Subcutaneous adipose tissue (tissue), 4 donors: ENCODE measurements around the gene PTPRN2. TPM values are rescaled to one million over a fixed set of nuclear protein-coding genes. Genes with fewer than 3 reads are reported as not detected.

Source experiments
- total RNA-seq, 4 donors: library from RNA; depleted of rRNA; stranded (reverse); fragments of >200 nt; gene quantifications; one replicate each; pipeline ENCODE4 v1.1.0, GENCODE V29; 2016
- TF ChIP-seq, protein P1 (sequence below): fragments of 450-650 bp; IDR thresholded peaks from one replicate; pipeline ENCODE4 v1.5.1; 2016; ENCODE audit warnings: low read depth, mild to moderate bottlenecking, control low read depth, antibody characterized with exemption, moderate library complexity

Gene PTPRN2
- total RNA-seq, 4 donors from 2014 or later = 2.0 to 4.6 (median 3.7) TPM

DNA sequence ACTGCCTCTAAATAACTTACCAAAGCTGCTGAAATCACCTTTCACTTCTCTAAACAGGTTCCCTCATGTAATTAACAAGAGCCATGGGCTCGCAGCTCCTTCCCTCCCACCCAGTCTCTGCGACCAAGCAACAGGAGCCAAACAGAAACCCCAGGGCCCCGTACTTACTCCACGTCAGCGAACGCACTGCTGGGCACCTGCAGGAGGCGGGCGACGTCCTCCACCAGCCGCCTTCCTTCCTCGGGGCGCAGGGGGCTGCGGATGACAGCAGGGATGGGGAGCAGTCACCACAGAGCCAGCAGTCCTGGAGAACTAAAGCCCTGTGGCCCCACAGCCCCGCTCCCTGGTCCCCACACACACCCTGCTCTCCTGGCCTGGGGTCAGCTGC is 477.0 kb downstream of the PTPRN2 start:
- TF ChIP-seq, protein P1, sequence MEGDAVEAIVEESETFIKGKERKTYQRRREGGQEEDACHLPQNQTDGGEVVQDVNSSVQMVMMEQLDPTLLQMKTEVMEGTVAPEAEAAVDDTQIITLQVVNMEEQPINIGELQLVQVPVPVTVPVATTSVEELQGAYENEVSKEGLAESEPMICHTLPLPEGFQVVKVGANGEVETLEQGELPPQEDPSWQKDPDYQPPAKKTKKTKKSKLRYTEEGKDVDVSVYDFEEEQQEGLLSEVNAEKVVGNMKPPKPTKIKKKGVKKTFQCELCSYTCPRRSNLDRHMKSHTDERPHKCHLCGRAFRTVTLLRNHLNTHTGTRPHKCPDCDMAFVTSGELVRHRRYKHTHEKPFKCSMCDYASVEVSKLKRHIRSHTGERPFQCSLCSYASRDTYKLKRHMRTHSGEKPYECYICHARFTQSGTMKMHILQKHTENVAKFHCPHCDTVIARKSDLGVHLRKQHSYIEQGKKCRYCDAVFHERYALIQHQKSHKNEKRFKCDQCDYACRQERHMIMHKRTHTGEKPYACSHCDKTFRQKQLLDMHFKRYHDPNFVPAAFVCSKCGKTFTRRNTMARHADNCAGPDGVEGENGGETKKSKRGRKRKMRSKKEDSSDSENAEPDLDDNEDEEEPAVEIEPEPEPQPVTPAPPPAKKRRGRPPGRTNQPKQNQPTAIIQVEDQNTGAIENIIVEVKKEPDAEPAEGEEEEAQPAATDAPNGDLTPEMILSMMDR = no peak

DNA sequence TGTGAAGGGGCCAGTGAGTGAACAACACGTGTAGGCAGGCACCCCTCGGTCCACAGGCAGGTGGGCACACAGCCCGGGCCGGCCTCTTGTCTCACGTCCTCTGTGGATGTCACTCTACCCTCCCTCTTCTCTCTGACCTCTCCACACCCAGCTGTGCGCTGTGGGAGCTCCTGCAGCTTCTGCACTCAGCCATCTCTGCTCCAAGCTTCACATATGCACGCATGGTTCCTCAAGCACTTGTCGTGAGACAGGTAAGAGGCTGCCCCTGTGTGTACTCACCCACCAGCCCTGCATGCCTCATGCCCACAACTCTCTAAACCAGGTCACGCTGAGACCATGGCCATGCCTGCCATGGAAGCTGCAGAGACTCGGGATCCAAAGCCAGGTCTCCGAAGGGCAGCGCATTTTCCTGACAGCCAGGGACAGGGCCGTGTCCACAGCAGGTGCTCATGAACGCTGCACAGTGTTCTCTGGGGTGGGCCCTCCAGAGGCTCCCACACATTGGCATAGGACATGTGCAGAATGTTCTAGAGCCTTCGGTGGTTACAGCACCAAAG is 477.5 kb downstream of the PTPRN2 start:
- TF ChIP-seq, protein P1 = no peak

DNA sequence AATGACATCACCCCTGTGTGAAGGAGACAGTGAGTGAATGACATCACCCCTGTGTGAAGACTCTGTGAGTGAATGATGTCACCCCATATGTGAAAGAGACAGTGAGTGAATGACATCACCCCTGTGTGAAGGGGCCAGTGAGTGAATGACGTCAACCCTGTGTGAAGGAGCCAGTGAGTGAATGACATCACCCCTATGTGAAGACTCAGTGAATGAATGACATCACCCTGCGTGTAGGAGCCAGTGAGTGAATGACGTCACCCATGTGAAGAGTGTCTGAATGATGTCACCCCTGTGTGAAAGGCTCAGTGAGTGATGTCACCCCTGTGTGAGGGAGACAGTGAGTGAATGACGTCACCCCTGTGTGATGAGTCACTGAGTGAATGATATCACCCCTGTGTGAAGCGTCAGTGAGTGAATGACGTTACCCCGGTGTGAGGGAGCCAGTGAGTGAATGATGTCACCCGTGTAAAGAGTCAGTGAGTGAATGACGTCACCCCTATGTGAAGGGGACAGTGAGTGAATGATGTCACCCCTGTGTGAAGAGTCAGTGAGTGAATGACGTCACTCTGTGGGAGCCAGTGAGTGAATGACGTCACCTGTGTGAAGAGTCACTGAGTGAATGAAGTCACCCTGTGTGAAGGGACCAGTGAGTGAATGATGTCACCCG is 478.1 kb downstream of the PTPRN2 start:
- TF ChIP-seq, protein P1 = no peak

DNA sequence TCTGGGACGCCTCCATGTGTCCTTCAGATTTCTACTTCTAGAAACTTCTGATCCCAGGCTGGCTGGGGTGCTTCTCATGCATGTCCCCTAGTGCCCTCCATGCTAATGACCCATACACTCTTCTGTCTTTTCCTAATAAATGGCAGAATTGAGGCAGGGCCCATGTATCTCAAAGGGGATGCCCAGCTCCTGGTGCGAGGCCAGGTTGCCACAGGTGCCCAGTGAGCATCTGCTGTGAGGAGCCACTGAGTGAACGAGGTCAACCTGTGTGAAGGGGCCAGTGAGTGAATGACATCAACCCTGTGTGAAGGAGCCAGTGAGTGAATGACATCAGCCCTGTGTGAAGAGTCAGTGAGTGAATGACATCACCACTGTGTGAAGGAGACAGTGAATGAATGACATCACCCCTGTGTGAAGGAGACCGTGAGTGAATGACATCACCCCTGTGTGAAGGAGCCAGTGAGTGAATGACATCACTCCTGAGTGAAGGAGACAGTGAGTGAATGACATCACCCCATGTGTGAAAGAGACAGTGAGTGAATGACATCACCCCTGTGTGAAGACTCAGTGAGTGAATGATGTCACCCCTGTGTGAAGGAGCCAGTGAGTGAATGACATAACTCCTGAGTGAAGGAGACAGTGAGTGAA is 478.9 kb downstream of the PTPRN2 start:
- TF ChIP-seq, protein P1 = no peak

DNA sequence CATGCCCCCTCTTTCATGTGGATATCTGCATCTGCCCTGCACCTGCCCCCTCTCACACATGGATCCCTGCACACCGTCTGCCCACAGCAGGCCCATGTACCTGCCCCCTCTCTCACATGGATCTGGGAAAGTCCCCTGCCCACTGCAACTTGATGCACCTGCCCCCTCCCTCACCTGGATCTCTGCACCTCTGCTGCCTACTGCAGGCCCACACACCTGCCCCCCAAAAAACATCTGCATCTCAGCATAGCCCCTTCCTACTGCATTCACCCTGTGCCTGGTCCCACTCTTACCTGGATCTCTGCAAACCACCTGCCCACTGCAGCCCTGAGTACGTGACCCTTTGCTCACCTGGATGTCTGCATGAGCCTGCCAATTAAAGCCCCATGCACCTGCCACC is 479.8 kb downstream of the PTPRN2 start:
- TF ChIP-seq, protein P1 = no peak

DNA sequence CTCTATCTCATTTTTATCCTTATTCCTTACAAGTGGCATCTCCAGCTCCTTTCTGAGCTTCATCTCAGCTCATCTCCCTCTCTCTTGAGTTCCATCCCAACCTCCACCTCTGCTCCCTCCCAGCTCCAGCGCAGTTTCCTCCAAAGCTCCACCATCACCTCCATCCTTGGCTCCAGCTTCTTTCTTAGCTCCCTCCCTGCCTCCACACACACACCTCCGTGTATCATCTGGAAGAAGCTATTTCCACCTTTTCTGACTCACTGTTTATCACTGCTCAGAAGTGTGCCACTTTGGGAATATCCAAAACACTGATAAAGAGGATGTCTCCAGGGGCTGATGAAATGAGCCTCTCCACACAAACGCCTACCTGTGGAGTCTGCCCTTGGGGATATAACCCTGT is 481.4 kb downstream of the PTPRN2 start:
- TF ChIP-seq, protein P1 = no peak

DNA sequence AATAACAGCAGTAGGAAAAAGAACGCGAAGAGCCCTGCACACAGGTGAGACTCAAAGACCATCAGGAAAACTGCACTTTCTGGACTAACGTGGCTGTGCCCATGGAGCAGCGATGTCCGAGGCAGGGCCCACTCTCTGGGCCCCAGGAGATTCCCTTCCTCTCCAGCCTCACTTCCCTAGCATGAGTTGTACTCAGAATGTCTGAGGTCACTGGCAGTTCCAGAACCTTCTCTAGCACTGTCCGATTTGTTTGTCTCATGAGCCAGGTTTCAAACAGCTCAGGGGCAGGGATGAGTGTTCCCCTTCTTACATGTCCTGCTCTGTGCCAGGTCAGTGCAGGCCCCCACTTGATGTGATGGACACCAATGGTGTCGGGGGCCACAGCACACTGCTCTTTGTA is 484.2 kb downstream of the PTPRN2 start:
- TF ChIP-seq, protein P1 = no peak
